Tibial nerve (tissue), 4 donors: ENCODE measurements around the gene STON2. TPM values are rescaled to one million over a fixed set of nuclear protein-coding genes. Genes with fewer than 3 reads are reported as not detected.
A peak's percentile ranks its signal among the peaks of the same experiment; 100 is the strongest.
"Not testable (repeated sequence)": the region's sequence is repeated elsewhere in the genome, so short reads cannot be mapped to it uniquely, and the experiment has no call there.

ENCODE experiments used
- DNase-seq, 2 donors: peaks; one replicate each; pipeline ENCODE4 v3.0.0-alpha.2; 2019; ENCODE audit warnings: low spot score in 2 of 2
- H3K27ac ChIP-seq, 4 donors: fragments of 200-600 bp; sonication (generic) in 3 of 4; one replicate each; pipeline ENCODE4 v1.5.1; 2017 to 2019; ENCODE audit warnings: mild to moderate bottlenecking in 1 of 4
- H3K27me3 ChIP-seq, 2 donors: fragments of 200-600 bp; sonication (generic) in 1 of 2; one replicate each; pipeline versions ENCODE4 v1.5.1 to v1.6.0; 2017 to 2019
- H3K36me3 ChIP-seq, 3 donors: fragments of 200-600 bp; sonication (generic); one replicate each; pipeline ENCODE4 v1.5.1; 2018 to 2019
- H3K4me1 ChIP-seq, 4 donors: fragments of 200-600 bp; sonication (generic) in 3 of 4; one replicate each; pipeline ENCODE4 v1.5.1; 2017 to 2019
- H3K4me3 ChIP-seq, 4 donors: fragments of 200-600 bp; sonication (generic) in 3 of 4; one replicate each; pipeline ENCODE4 v1.5.1; 2017 to 2019; ENCODE audit warnings: mild to moderate bottlenecking in 1 of 4, moderate library complexity in 1 of 4
- H3K9me3 ChIP-seq, 4 donors: fragments of 200-600 bp; sonication (generic) in 3 of 4; one replicate each; pipeline ENCODE4 v1.5.1; 2017 to 2019
- EP300 ChIP-seq, 2 donors: sonication (generic); formaldehyde crosslinking; IDR thresholded peaks; one replicate each; pipeline ENCODE4 v1.6.1; 2017; ENCODE audit warnings: antibody characterized with exemption in 2 of 2, mild to moderate bottlenecking in 1 of 2
- POLR2A ChIP-seq, 2 donors: fragments of 450-650 bp; IDR thresholded peaks; one replicate each; pipeline ENCODE4 v1.6.1; 2017; ENCODE audit warnings: antibody characterized with exemption in 2 of 2, mild to moderate bottlenecking in 2 of 2, moderate library complexity in 2 of 2
- WGBS, 2 donors: methylation state at CpG; one replicate each; pipeline ENCODE4 v1.1.5; 2018; 5-methylcytosine and 5-hydroxymethylcytosine counted together
- total RNA-seq, 4 donors: library from RNA; depleted of rRNA; stranded (reverse); fragments of >200 nt; gene quantifications; one replicate each; pipeline ENCODE4 v1.1.0, GENCODE V29; 2016
- TF ChIP-seq, protein P1 (sequence below), 5 experiments: fragments of 200-600 bp in 3 of 5; fragments of 450-650 bp in 2 of 5; sonication (generic) in 3 of 5; IDR thresholded peaks; one replicate each; pipeline ENCODE4 v1.5.1; 2016 to 2019; ENCODE audit warnings: antibody characterized with exemption in 5 of 5, mild to moderate bottlenecking in 3 of 5, moderate library complexity in 2 of 5

STON2 gene
- total RNA-seq, 4 donors from 2014 or later: 21.6 to 62.0 (median 34.7) TPM

DNA sequence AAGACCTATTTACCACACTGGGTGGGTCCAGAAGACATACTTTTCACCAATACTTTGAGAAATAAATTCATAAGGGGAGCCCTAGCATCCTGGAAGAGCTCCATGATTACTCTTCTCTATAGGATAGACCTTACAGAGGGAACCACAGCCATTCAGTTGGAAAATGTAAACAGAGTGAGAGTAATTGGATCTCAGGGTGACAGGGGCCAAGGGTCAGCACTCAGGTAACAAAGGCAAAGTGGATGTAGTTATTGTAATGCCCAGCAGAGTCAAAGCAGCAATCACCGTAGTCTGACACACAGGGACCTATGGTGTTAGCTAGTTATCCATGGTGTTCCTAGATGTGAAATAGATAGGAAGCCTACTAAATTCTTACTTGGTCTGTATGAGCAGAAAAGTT, 168.6 kb downstream of the STON2 start:
- no peak for TF ChIP-seq POLR2A (IDR thresholded peaks at IDR 0.05)
- no peak for TF ChIP-seq EP300 (IDR thresholded peaks at IDR 0.05)
- TF ChIP-seq, protein P1, sequence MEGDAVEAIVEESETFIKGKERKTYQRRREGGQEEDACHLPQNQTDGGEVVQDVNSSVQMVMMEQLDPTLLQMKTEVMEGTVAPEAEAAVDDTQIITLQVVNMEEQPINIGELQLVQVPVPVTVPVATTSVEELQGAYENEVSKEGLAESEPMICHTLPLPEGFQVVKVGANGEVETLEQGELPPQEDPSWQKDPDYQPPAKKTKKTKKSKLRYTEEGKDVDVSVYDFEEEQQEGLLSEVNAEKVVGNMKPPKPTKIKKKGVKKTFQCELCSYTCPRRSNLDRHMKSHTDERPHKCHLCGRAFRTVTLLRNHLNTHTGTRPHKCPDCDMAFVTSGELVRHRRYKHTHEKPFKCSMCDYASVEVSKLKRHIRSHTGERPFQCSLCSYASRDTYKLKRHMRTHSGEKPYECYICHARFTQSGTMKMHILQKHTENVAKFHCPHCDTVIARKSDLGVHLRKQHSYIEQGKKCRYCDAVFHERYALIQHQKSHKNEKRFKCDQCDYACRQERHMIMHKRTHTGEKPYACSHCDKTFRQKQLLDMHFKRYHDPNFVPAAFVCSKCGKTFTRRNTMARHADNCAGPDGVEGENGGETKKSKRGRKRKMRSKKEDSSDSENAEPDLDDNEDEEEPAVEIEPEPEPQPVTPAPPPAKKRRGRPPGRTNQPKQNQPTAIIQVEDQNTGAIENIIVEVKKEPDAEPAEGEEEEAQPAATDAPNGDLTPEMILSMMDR (IDR thresholded peaks at IDR 0.05): no peak
- no peaks in the 10 kb centered on the region for H3K36me3 ChIP-seq
- H3K27me3 ChIP-seq: no peaks in the 10 kb centered on the region
- no peak overlapping the region for H3K4me3 ChIP-seq
- no peak for DNase-seq
- H3K9me3 ChIP-seq: no peaks in the 10 kb centered on the region
- no peak overlapping the region for H3K27ac ChIP-seq
- H3K4me1 ChIP-seq: no peaks in the 10 kb centered on the region
- 75 to 83% methylated on average over 1 of the region's 1 CpG for WGBS, 2 donors

- 90 to 96% methylated on average over 1 of the region's 1 CpG for WGBS, 2 donors
Measured at GRCh38 chr14:81224222-81224621, 175.9 kb downstream of the STON2 start.

DNA sequence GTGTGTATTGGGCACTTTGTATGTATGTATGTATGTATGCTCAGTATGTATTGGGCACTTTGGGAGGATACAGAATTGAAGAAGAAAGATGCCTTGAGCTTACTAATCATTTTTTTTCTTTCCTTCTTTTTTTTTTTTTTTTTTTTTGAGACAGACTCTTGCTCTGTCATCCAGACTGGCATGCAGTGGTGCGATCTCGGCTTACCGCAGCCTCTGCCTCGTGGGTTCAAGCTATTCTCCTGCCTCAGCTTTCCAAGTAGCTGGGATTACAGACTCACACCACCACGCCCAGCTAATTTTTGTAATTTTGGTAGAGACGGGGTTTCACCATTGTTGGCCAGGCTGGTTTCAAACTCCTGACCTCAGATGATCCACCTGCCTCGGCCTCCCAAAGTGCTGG, 176.3 kb downstream of the STON2 start:
- WGBS, 2 donors: 93 to 96% methylated on average over 7 of the region's 7 CpGs

More at GRCh38 chr14:81224222-81224621, 175.9 kb downstream of the STON2 start:
- TF ChIP-seq POLR2A (IDR thresholded peaks at IDR 0.05): no peak
- TF ChIP-seq EP300 (IDR thresholded peaks at IDR 0.05): no peak
- TF ChIP-seq, protein P1 (IDR thresholded peaks at IDR 0.05): no peak
- H3K27ac ChIP-seq: no peak overlapping the region
- H3K4me3 ChIP-seq: no peak overlapping the region
- no peaks in the 10 kb centered on the region for H3K36me3 ChIP-seq
- H3K27me3 ChIP-seq: no peaks in the 10 kb centered on the region
- H3K9me3 ChIP-seq: no peaks in the 10 kb centered on the region
- H3K4me1 ChIP-seq: peaks cover 0 to 12% (median 8%) of the 10 kb centered on the region in 4 donors
- DNase-seq: no peak

GRCh38 chr14:81222691-81223090, 177.4 kb downstream of the STON2 start:
- WGBS, 2 donors: 97 to 100% methylated on average over 2 of the region's 2 CpGs
- Histone ChIP-seq H3K4me3 (no peak overlapping the region), H3K27ac (peak overlapping the region in 1 of 4 donors; percentile 98), H3K36me3 (no peaks in the 10 kb centered on the region), H3K9me3 (no peaks in the 10 kb centered on the region), H3K27me3 (no peaks in the 10 kb centered on the region), H3K4me1 (peaks cover 0 to 24% (median 14%) of the 10 kb centered on the region in 4 donors)
- DNase-seq: no peak
- TF ChIP-seq POLR2A (IDR thresholded peaks at IDR 0.05): no peak
- TF ChIP-seq, protein P1 (IDR thresholded peaks at IDR 0.05): no peak
- no peak for TF ChIP-seq EP300 (IDR thresholded peaks at IDR 0.05)

More for the DNA sequence above, 176.3 kb downstream of the STON2 start:
- not testable (repeated sequence) for H3K27me3 ChIP-seq, H3K36me3 ChIP-seq, H3K27ac ChIP-seq, DNase-seq, H3K4me3 ChIP-seq, H3K9me3 ChIP-seq
- H3K4me1 ChIP-seq: peaks cover 0 to 13% (median 9%) of the 10 kb centered on the region in 4 donors

GRCh38 chr14:81222126-81222525, 178.0 kb downstream of the STON2 start:
- DNase-seq: no peak
- Histone ChIP-seq H3K27me3 (no peaks in the 10 kb centered on the region), H3K27ac (peak overlapping the region; percentile 93 to 100 (median 97)), H3K9me3 (no peaks in the 10 kb centered on the region), H3K36me3 (no peaks in the 10 kb centered on the region), H3K4me1 (peaks cover 0 to 29% (median 16%) of the 10 kb centered on the region in 4 donors), H3K4me3 (peak overlapping the region in 1 of 4 donors; percentile 69)
- TF ChIP-seq EP300 (IDR thresholded peaks at IDR 0.05) (no peak), POLR2A (IDR thresholded peaks at IDR 0.05) (no peak)
- TF ChIP-seq, protein P1 (IDR thresholded peaks at IDR 0.05): no peak
- 63 to 68% methylated on average over 5 of the region's 5 CpGs for WGBS, 2 donors
